ENCODE results near the gene RAPGEF6. TPM values are rescaled to one million over a fixed set of nuclear protein-coding genes. Genes with fewer than 3 reads are reported as not detected.
A peak's percentile ranks its signal among the peaks of the same experiment; 100 is the strongest.

RAPGEF6 gene
- total and polyA plus RNA-seq, 2 of the 4 experiments (the other 2 are of a cell fraction): 5.8 to 18.8 TPM

- ChIA-PET CTCF (no interaction called here), POLR2A (ENCODE audit: unreplicated experiment) (no interaction called here)
- H3K27me3 ChIP-seq (ENCODE audit: control insufficient read depth, insufficient read depth, low read length): no peaks in the 10 kb centered on the region
- no peak for TF ChIP-seq RAD21 (IDR thresholded peaks at IDR 0.05; ENCODE audit: low read length)
- no peak for TF ChIP-seq CTCF (conservative IDR thresholded peaks at IDR 0.05; ENCODE audit: low read depth, low read length)
- TF ChIP-seq CEBPB (IDR thresholded peaks at IDR 0.05; ENCODE audit: low read depth, low read length): 0 out of 2 replicates have a peak, but pooled peaks have one; percentile 4
- TF ChIP-seq POLR2A (IDR thresholded peaks at IDR 0.05; ENCODE audit: low read depth, low read length): no peak
- TF ChIP-seq RCOR1 (IDR thresholded peaks at IDR 0.05; ENCODE audit: insufficient replicate concordance, low read length): no peak
- TF ChIP-seq, protein P1, sequence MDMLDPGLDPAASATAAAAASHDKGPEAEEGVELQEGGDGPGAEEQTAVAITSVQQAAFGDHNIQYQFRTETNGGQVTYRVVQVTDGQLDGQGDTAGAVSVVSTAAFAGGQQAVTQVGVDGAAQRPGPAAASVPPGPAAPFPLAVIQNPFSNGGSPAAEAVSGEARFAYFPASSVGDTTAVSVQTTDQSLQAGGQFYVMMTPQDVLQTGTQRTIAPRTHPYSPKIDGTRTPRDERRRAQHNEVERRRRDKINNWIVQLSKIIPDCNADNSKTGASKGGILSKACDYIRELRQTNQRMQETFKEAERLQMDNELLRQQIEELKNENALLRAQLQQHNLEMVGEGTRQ (IDR thresholded peaks at IDR 0.05; ENCODE audit: low read depth, low read length): no peak
- no peak for TF ChIP-seq SMC3 (IDR thresholded peaks at IDR 0.05; ENCODE audit: low read depth, low read length)
- H2BK120ac ChIP-seq (ENCODE audit: low read depth, low read length): no peak overlapping the region
- dilution Hi-C loops (cut with HindIII; ENCODE audit: low sequenced_read_pairs, unreplicated experiment) (no loop called here), in situ Hi-C loops (cut with MboI; ENCODE audit: low sequenced_read_pairs) (no loop called here), intact Hi-C loops (cut with micrococcal nuclease) (no loop called here)
- DNase-seq (no peak), ATAC-seq (ENCODE audit: low read depth) (no peak)
- BruUV-seq (replicated peaks): no TSS peak
- H2AK5ac ChIP-seq (ENCODE audit: low read depth, low read length): no peak overlapping the region
- H3K4me1 ChIP-seq (ENCODE audit: control insufficient read depth, insufficient read depth, low read length): no peaks in the 10 kb centered on the region
- H3K4me2 ChIP-seq (ENCODE audit: low read depth, low read length): no peak overlapping the region
- no peak overlapping the region for H4K8ac ChIP-seq (ENCODE audit: low read depth in 2 of 2, low read length in 2 of 2)
- H3K4me3 ChIP-seq (ENCODE audit: insufficient read depth, low read depth, low read length): no peak overlapping the region
- H3K9ac ChIP-seq (ENCODE audit: low read depth, low read length): no peak overlapping the region
- no peak overlapping the region for H3K23ac ChIP-seq (ENCODE audit: low read depth, low read length)
- H2BK5ac ChIP-seq (ENCODE audit: low read depth, low read length, poor library complexity, severe bottlenecking): no peak overlapping the region
- no peak overlapping the region for H3K14ac ChIP-seq (replicated peaks; ENCODE audit: low read depth, low read length)
- H3K18ac ChIP-seq (ENCODE audit: low read depth, low read length): no peak overlapping the region
- no peak overlapping the region for H4K5ac ChIP-seq (ENCODE audit: low read depth, low read length)
- H4K91ac ChIP-seq (ENCODE audit: insufficient read depth, low read depth, low read length): no peak overlapping the region
- H3K9me3 ChIP-seq (ENCODE audit: control insufficient read depth, insufficient read depth, low read length): no peaks in the 10 kb centered on the region; the same call in 1 of the 2 replicates
- no peak overlapping the region for H2BK20ac ChIP-seq (ENCODE audit: low read depth, low read length)
- H3K4ac ChIP-seq (ENCODE audit: low read depth, low read length): no peak overlapping the region
- no peak overlapping the region for H2BK15ac ChIP-seq (ENCODE audit: low read depth, low read length)
- WGBS, 2 experiments (ENCODE audit: extremely low coverage in 2 of 2, insufficient read length in 1 of 2): 80% methylated on average over 1 of the region's 7 CpGs; no CpG with 5 or more reads in 1 of the 2 experiments
- H4K20me1 ChIP-seq (ENCODE audit: insufficient read depth, low read length): no peaks in the 10 kb centered on the region
- H3K27ac ChIP-seq (ENCODE audit: insufficient read depth, low read length): no peak overlapping the region
- no peaks in the 10 kb centered on the region for H3K36me3 ChIP-seq (ENCODE audit: control insufficient read depth, insufficient read depth, low read length)
- no peak overlapping the region for H2AFZ ChIP-seq (replicated peaks; ENCODE audit: low read length, poor library complexity)
- no peak overlapping the region for H3K56ac ChIP-seq (ENCODE audit: extremely low read depth, insufficient read depth, low read length)
- 0 out of 2 replicates have a peak, but pooled peaks cover 4% of the 10 kb centered on the region for H3K9me1 ChIP-seq (ENCODE audit: insufficient read depth, low read length)
- peaks cover 25 to 28% of the 10 kb centered on the region in 2 experiments for H3K79me1 ChIP-seq (ENCODE audit: low read depth in 1 of 2, low read length in 2 of 2)
- no peak overlapping the region for H2AK9ac ChIP-seq (replicated peaks; ENCODE audit: low read depth, low read length, poor library complexity)
These were observed 64.3 kb downstream of the RAPGEF6 start for GRCh38 chr5:131570757-131571156.

All from IMR-90 (cell line).